Activated naive CD4-positive, alpha-beta T cell treated with anti-CD3 and anti-CD28 coated beads for 36 hours (primary cell): ENCODE data around the gene PROSER2. TPM values are rescaled to one million over a fixed set of nuclear protein-coding genes. Genes with fewer than 3 reads are reported as not detected.

Experiments
- CTCF ChIA-PET: fragments of 350-600 bp; sonication (Branson Sonifier 250); formaldehyde crosslinking; loops from one replicate; lab custom pipeline; 2021; ENCODE audit warnings: antibody characterized with exemption; lab: Charles Lee
- DNase-seq: peaks from one replicate; pipeline ENCODE4 v3.0.0-alpha.2; 2020
- H3K27ac Mint-ChIP-seq: one replicate; pipeline ENCODE4 v1.8.0; 2021; ENCODE audit warnings: mild to moderate bottlenecking, mixed read lengths
- H3K27me3 Mint-ChIP-seq: one replicate; pipeline ENCODE4 v1.8.0; 2021; ENCODE audit warnings: low read depth, mixed read lengths
- H3K36me3 Mint-ChIP-seq: one replicate; pipeline ENCODE4 v1.8.0; 2021; ENCODE audit warnings: low read depth, mixed read lengths
- H3K4me1 Mint-ChIP-seq: one replicate; pipeline ENCODE4 v1.8.0; 2021; ENCODE audit warnings: low read depth, mixed read lengths
- H3K4me3 Mint-ChIP-seq: one replicate; pipeline ENCODE4 v1.8.0; 2021; ENCODE audit warnings: mild to moderate bottlenecking, moderate library complexity, mixed read lengths
- H3K9me3 Mint-ChIP-seq: one replicate; pipeline ENCODE4 v1.8.0; 2021; ENCODE audit warnings: mixed read lengths
- intact Hi-C: fragments of 100-400 bp; cut with micrococcal nuclease; formaldehyde crosslinking; loops from one replicate; pipeline ENCODE4 v1.15.1; 2023
- total RNA-seq, 2 experiments: library from RNA; stranded (reverse); gene quantifications; one replicate each; pipeline ENCODE4 v1.2.3, GENCODE V29; 2021

PROSER2 gene
- total RNA-seq, 2 experiments from 2014 or later = 0.57 to 0.83 TPM

DNA sequence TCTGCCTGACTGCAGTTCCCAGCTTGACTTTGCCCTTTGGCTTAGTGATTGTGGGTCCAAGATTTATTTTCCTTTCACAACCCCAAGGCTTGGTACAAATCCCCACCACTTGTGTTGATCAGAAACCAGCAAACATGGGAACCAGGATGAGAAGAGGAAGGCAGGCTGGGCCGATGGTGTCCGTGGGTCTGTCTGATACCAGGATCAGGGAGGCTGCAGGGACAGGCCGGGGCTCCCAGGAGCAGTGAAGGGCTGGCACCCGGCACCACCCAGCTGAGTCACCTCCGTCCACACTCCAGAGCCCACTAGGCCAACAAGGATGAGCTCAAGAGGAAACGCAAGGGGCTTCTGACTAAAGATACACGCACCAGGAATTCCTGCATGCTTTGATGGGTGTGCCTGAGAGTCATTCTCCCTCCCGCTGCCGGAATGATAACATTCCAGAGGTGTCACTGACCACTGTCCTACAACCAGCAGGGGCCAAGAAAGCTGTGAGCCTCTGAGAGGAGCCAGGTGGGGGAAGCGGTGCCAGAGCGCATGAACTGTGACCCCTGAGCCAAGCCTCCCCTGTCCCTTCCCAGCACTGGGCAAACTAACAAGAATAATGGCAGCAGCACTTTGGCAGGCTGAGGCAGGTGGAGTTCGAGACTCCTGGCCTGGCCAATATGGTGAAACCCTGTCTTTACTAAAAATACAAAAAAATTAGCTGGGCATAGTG lies 29.2 kb upstream of the PROSER2 start:
- Mint-ChIP-seq H3K36me3 (no peaks in the 10 kb centered on the region), H3K4me1 (no peaks in the 10 kb centered on the region), H3K9me3 (peaks cover 2% of the 10 kb centered on the region), H3K27ac (no peak overlapping the region), H3K4me3 (no peak overlapping the region), H3K27me3 (no peaks in the 10 kb centered on the region)
- CTCF ChIA-PET = interaction anchor here (0.6 to 1.7 kb wide), 2 partner anchors 11 to 26 kb away, joined by 3 to 5 read pairs; no protein-coding TSS in a partner anchor
- no peak for DNase-seq
- intact Hi-C loops = no loop called here

DNA sequence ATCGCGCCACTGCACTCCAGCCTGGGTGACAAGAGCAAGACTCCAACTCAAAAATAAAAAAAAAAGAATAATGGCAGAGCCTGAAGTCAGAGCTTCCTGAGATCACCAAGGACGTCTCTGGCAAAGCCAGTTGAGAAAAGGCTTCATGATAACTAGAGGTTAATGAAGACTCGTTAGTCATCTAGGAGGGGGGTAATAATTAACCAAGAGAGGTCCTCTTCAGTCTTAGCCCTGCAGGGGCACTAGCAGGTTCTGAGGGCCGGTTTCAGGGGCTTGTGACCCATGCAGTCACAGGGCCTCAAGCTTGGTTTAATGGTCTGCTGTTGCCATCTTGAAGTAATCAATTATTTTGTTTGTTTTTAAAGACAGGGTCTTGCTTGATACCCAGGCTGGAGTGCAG lies 28.6 kb upstream of the PROSER2 start:
- H3K4me3 Mint-ChIP-seq = no peak overlapping the region
- peaks cover 2% of the 10 kb centered on the region for H3K9me3 Mint-ChIP-seq
- intact Hi-C loops = no loop called here
- H3K27ac Mint-ChIP-seq = no peak overlapping the region
- CTCF ChIA-PET = interaction anchor here (1.7 kb wide), 1 partner anchor 11 kb away, joined by 5 read pairs; no protein-coding TSS in a partner anchor
- H3K27me3 Mint-ChIP-seq = no peaks in the 10 kb centered on the region
- DNase-seq = no peak
- no peaks in the 10 kb centered on the region for H3K36me3 Mint-ChIP-seq
- no peaks in the 10 kb centered on the region for H3K4me1 Mint-ChIP-seq

DNA sequence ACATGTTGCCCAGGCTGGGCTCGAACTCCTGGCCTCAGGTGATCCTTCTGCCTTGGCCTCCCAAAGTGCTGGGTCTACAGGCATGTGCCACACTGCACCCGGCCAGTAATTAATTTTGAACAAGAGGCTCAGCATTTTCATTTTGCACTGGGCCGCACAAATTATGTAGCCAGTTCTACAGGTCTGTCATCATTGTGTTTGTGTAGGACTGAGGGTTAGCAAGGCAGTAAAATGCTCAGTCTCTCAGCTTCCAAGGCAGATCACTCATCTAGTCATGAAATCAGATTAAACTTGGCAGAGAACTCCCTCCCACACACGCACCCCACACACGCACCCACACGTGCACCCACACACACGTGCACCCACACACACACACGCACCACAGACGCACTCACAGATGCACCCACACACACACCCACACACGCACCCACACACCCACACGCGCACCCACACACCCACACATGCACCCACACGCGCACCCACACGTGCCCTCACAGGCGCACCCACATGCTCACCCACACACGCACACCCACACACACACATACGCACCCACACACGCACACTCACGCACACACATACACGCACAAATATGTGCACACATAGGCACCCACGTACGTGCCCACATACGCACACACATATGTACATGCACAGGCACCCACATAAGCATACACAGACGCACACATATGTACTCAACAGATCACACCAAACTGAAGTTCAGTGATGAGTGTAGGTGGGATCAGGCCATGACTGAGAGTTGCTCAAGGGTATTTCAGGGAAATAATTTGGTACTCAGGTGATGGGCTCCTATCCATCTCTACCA lies 27.8 kb upstream of the PROSER2 start:
- Mint-ChIP-seq H3K36me3 (no peaks in the 10 kb centered on the region), H3K4me3 (no peak overlapping the region), H3K9me3 (peaks cover 2% of the 10 kb centered on the region), H3K27me3 (no peaks in the 10 kb centered on the region), H3K27ac (no peak overlapping the region), H3K4me1 (no peaks in the 10 kb centered on the region)
- intact Hi-C loops = no loop called here
- CTCF ChIA-PET = no interaction called here
- no peak for DNase-seq

DNA sequence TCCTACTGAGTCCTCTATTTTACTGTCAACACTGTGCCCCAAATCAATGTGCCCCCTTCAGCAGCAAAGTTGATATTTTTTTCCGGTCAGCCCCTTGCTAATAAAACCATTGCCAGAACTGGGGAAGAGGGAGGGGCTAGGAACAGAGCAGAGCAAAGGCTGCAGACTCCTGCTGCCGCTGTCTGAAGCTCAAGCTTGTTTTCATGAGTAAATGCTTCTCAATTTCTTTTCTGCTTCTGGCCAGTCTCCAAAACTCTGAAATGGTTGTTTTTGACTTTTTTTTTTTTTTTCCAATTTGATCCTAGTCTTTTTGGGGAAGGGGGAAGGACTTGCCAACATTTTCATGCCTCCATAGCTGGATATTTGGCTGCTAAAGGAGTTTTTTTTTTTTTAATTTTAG lies 26.7 kb upstream of the PROSER2 start:
- Mint-ChIP-seq H3K9me3 (peaks cover 2% of the 10 kb centered on the region), H3K27me3 (no peaks in the 10 kb centered on the region), H3K36me3 (no peaks in the 10 kb centered on the region), H3K4me1 (no peaks in the 10 kb centered on the region), H3K27ac (no peak overlapping the region), H3K4me3 (no peak overlapping the region)
- CTCF ChIA-PET = interaction anchor here (0.7 kb wide), 1 partner anchor 968 kb away, joined by 8 read pairs; no protein-coding TSS in a partner anchor
- DNase-seq = no peak
- intact Hi-C loops = no loop called here

GRCh38 chr10:11797281-11797680 lies 25.9 kb upstream of the PROSER2 start:
- no peaks in the 10 kb centered on the region for H3K27me3 Mint-ChIP-seq
- peaks cover 2% of the 10 kb centered on the region for H3K9me3 Mint-ChIP-seq
- H3K4me1 Mint-ChIP-seq = no peaks in the 10 kb centered on the region
- intact Hi-C loops = no loop called here
- no peaks in the 10 kb centered on the region for H3K36me3 Mint-ChIP-seq
- no peak overlapping the region for H3K27ac Mint-ChIP-seq
- DNase-seq = no peak
- H3K4me3 Mint-ChIP-seq = no peak overlapping the region
- CTCF ChIA-PET = no interaction called here

DNA sequence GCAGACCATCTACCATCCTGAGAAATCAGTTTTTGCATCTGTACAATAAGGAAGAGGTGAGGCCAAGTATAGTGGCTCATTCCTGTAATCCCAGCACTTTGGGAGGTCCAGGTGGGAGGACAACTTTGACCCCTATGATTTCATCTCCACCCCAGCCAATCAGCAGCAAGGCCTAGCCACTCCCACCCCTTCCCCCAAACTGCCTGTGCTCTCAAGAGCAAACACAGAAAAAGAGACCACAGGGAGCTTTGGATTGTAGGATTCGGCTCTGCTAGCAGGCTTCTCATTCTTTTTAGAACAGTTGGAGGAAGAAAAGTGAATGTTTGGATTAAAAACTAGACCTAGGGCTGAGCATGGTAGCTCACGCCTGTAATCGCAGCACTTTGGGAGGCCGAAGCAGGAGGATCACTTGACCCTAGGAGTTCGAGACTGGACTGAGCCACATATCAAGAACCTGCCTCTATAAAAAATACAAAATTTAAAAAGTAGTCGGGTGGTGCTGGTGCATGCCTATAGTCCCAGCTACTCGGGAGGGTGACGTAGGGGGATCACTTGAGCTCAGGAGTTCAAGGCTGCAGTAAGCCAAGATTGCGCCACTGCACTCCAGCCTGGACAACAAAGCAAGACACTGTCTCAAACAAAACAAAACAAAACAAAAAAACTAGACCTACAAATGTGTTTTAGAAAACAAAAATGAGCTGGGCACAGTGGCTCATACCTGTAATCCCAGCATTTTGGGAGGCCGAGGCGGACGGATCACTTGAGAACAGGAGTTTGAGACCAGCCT lies 25.1 kb upstream of the PROSER2 start:
- Mint-ChIP-seq H3K9me3 (peaks cover 2% of the 10 kb centered on the region), H3K27ac (no peak overlapping the region), H3K36me3 (no peaks in the 10 kb centered on the region), H3K27me3 (no peaks in the 10 kb centered on the region), H3K4me1 (no peaks in the 10 kb centered on the region), H3K4me3 (no peak overlapping the region)
- intact Hi-C loops = no loop called here
- CTCF ChIA-PET = no interaction called here
- no peak for DNase-seq

GRCh38 chr10:11798845-11799735 lies 24.1 kb upstream of the PROSER2 start:
- Mint-ChIP-seq H3K27ac (no peak overlapping the region), H3K9me3 (peaks cover 2% of the 10 kb centered on the region), H3K36me3 (no peaks in the 10 kb centered on the region), H3K4me1 (no peaks in the 10 kb centered on the region), H3K27me3 (no peaks in the 10 kb centered on the region), H3K4me3 (no peak overlapping the region)
- intact Hi-C loops = no loop called here
- CTCF ChIA-PET = interaction anchor here (0.6 kb wide), 1 partner anchor 299 kb away, joined by 3 read pairs; no protein-coding TSS in a partner anchor
- DNase-seq = no peak

DNA sequence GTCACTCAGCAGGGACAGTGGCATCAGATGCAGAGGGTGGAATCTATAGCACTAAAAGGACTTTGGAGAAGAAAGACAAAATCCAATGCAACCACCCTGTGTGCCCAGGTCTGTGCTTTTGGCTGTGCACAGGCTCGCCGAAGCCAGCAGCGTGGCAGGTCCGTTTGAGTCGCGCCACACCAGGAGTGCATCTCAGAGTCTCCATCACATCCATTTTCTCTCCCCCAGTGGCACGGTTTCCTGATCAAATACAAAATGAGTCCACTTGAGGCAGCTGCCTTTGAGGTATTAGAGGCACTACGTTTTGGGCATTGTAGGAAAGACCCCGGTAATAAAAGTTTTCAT lies 23.4 kb upstream of the PROSER2 start:
- H3K4me3 Mint-ChIP-seq = no peak overlapping the region
- CTCF ChIA-PET = no interaction called here
- DNase-seq = no peak

DNA sequence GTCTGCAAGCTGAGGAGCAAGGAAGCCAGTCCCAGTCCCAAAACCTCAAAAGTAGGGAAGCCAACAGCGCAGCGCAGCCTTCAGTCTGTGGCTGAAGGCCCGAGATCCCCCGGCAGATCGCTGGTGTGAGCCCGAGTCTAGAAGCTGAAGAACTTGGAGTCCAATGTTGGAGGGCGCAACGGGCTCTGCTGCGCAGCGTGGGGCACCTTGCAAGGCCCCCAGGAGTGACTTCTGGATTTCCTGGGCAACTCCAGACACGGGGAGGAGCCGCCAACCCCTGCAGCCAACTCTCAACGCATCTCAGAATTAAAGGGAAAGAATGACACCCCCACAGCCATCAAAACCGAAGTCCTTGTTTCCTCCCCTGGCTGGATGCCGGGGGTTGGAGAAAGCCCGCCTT lies 18.8 kb upstream of the PROSER2 start:
- no peaks in the 10 kb centered on the region for H3K4me1 Mint-ChIP-seq
- intact Hi-C loops = no loop called here
- DNase-seq = no peak
- H3K27me3 Mint-ChIP-seq = no peaks in the 10 kb centered on the region
- H3K4me3 Mint-ChIP-seq = no peak overlapping the region
- H3K9me3 Mint-ChIP-seq = no peaks in the 10 kb centered on the region
- CTCF ChIA-PET = no interaction called here
- no peaks in the 10 kb centered on the region for H3K36me3 Mint-ChIP-seq
- H3K27ac Mint-ChIP-seq = no peak overlapping the region

More for the DNA sequence above, 23.4 kb upstream of the PROSER2 start:
- H3K27ac Mint-ChIP-seq = no peak overlapping the region
- no peaks in the 10 kb centered on the region for H3K27me3 Mint-ChIP-seq
- H3K9me3 Mint-ChIP-seq = peaks cover 2% of the 10 kb centered on the region
- H3K4me1 Mint-ChIP-seq = no peaks in the 10 kb centered on the region
- intact Hi-C loops = no loop called here
- H3K36me3 Mint-ChIP-seq = no peaks in the 10 kb centered on the region

DNA sequence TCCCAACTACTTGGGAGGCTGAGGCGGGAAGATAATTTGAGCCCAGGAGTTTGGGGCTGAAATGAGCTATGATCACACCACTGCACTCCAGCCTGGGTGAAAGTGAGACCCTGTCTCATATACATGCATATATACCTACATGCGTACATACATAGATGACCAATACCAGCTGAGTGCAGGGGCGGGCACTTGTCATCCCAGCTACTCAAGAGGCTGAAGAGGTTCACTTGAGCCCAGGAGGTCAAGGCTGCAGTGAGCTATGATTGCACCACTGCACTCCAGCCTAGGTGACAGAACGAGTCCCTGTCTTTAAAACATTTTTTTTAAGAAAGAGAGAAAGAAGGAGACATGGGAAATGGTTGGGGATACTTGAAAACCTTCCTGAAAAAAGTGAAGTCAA lies 17.4 kb upstream of the PROSER2 start:
- H3K36me3 Mint-ChIP-seq = no peaks in the 10 kb centered on the region
- H3K9me3 Mint-ChIP-seq = no peaks in the 10 kb centered on the region
- H3K4me3 Mint-ChIP-seq = no peak overlapping the region
- CTCF ChIA-PET = interaction anchor here (1.5 kb wide), 1 partner anchor 22 kb away, joined by 3 read pairs; no protein-coding TSS in a partner anchor
- intact Hi-C loops = no loop called here
- no peak overlapping the region for H3K27ac Mint-ChIP-seq
- no peaks in the 10 kb centered on the region for H3K4me1 Mint-ChIP-seq
- DNase-seq = no peak
- H3K27me3 Mint-ChIP-seq = no peaks in the 10 kb centered on the region

GRCh38 chr10:11806706-11807105 lies 16.4 kb upstream of the PROSER2 start:
- no peaks in the 10 kb centered on the region for H3K27me3 Mint-ChIP-seq
- no peak overlapping the region for H3K4me3 Mint-ChIP-seq
- no peaks in the 10 kb centered on the region for H3K4me1 Mint-ChIP-seq
- no peaks in the 10 kb centered on the region for H3K36me3 Mint-ChIP-seq
- H3K9me3 Mint-ChIP-seq = no peaks in the 10 kb centered on the region
- CTCF ChIA-PET = interaction anchor here (1.5 kb wide), 1 partner anchor 23 kb away, joined by 3 read pairs; no protein-coding TSS in a partner anchor
- no peak for DNase-seq
- H3K27ac Mint-ChIP-seq = no peak overlapping the region
- intact Hi-C loops = no loop called here
